Measurements from ENCODE around the gene RNF115. TPM values are rescaled to one million over a fixed set of nuclear protein-coding genes. Genes with fewer than 3 reads are reported as not detected.
"Not testable (repeated sequence)": the region's sequence is repeated elsewhere in the genome, so short reads cannot be mapped to it uniquely, and the experiment has no call there.

RNF115 gene
- total and polyA plus RNA-seq, 2 donors (not counting 3 experiments of a cell fraction or from before 2014, with no cell fraction given): 7.6 to 17.3 TPM

- no peak within 1 kb of the TSS for H3K4me3 ChIP-seq (replicated peaks in 1 of 3; ENCODE audit: insufficient read depth in 1 of 3, low read depth in 1 of 3, low read length in 3 of 3)
- BruUV-seq (replicated peaks): no TSS peak
- dilution Hi-C loops (cut with MboI; ENCODE audit: extremely low pct_ligation_motif_present, low sequenced_read_pairs): no loop called here
- no peak within 1 kb of the TSS for H2AFZ ChIP-seq (ENCODE audit: low read depth, low read length)
- FAIRE-seq (peak; percentile 8), DNase-seq (ENCODE audit: low read depth, low spot score) (no peak)
- H3K79me2 ChIP-seq (ENCODE audit: control insufficient read depth, insufficient read depth, low read length): no peaks in the 10 kb centered on the region
- H3K9me1 ChIP-seq (replicated peaks; ENCODE audit: control insufficient read depth, extremely low read depth, insufficient read depth, low read length): no peaks in the 10 kb centered on the region
- H3K9me3 ChIP-seq (replicated peaks; ENCODE audit: control insufficient read depth, insufficient read depth, low read length): no peaks in the 10 kb centered on the region
- TF ChIP-seq EZH2 (IDR thresholded peaks at IDR 0.05; ENCODE audit: borderline replicate concordance, low read depth, low read length, severe bottlenecking) (no peak), GATA2 (IDR thresholded peaks at IDR 0.05; ENCODE audit: insufficient read depth, insufficient read length, low read depth, low read length) (no peak), POLR2AphosphoS5 (IDR thresholded peaks at IDR 0.05; ENCODE audit: insufficient read depth, low read depth, low read length) (no peak), MYC (IDR thresholded peaks at IDR 0.05; ENCODE audit: low read depth, low read length) (no peak), CTCF (IDR thresholded peaks at IDR 0.05; ENCODE audit: extremely low read depth in 1 of 2, insufficient read depth in 1 of 2, low read depth in 1 of 2, low read length in 2 of 2) (no peak), POLR2A (IDR thresholded peaks at IDR 0.05; ENCODE audit: low read depth, low read length) (no peak), MAX (IDR thresholded peaks at IDR 0.05; ENCODE audit: insufficient read depth, insufficient read length) (no peak), JUN (IDR thresholded peaks at IDR 0.05; ENCODE audit: borderline replicate concordance, insufficient read depth, insufficient read length, low read depth) (no peak), FOS (IDR thresholded peaks at IDR 0.05; ENCODE audit: borderline replicate concordance, insufficient read depth, low read length) (no peak)
- H3K27me3 ChIP-seq (ENCODE audit: control insufficient read depth in 2 of 2, insufficient read depth in 2 of 2, low read length in 2 of 2): peaks cover 0 to 4% of the 10 kb centered on the region in 2 experiments
- H3K9ac ChIP-seq (replicated peaks; ENCODE audit: extremely low read depth, insufficient read depth, low read length): no peak within 1 kb of the TSS
- intact Hi-C loops (cut with micrococcal nuclease): loop anchor here (2.0 kb wide), 3 partner anchors 105 to 293 kb away; partner anchors contain the start of genes POLR3C and RNF115
- no peaks in the 10 kb centered on the region for H3K36me3 ChIP-seq (ENCODE audit: control insufficient read depth in 2 of 2, extremely low read depth in 1 of 2, insufficient read depth in 2 of 2, low read length in 2 of 2)
- CTCF ChIA-PET: interaction anchor here (1.0 to 2.2 kb wide), 5 partner anchors 11 to 27 kb away, joined by 3 to 15 read pairs (median 5); no protein-coding TSS in a partner anchor
- peaks cover 9% of the 10 kb centered on the region for H3K4me1 ChIP-seq (ENCODE audit: control insufficient read depth, extremely low read depth, insufficient read depth, low read length)
- H3K27ac ChIP-seq (ENCODE audit: insufficient read depth, low read depth, low read length): no peak within 1 kb of the TSS
- no peaks in the 10 kb centered on the region for H4K20me1 ChIP-seq (replicated peaks; ENCODE audit: control insufficient read depth, extremely low read depth, insufficient read depth, low read length)
- H3K4me2 ChIP-seq (ENCODE audit: insufficient read depth, low read length): no peak within 1 kb of the TSS
- POLR2A ChIA-PET: no interaction called here
These were observed 104.4 kb downstream of the RNF115 start, which contains the start of gene CD160 for GRCh38 chr1:145719230-145720079. Gene CD160, plus strand, starts transcription at chr1:145719499. Its CDS starts 8,829 bp downstream, at chr1:145728328.

DNA sequence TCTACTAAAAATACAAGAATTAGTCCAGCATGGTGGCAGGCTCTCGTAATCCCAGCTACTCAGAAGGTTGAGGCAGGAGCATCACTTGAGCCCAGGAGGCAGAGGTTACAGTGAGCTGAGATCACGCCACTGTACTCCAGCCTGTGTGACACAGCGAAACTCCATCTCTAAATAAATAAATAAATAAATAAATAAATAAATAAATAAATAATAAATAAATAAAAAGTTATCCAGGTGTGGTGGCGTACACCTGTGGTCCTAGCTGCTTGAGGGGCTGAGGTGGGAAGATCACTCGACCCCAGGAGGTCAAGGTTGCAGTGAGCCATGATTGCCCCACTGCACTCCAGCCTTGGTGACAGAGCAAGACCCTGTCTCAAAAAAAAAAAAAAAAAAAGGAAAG, 105.4 kb downstream of the RNF115 start:
- POLR2A ChIA-PET; H3K4me2 ChIP-seq (ENCODE audit: insufficient read depth, low read length); FAIRE-seq; H3K9ac ChIP-seq (replicated peaks; ENCODE audit: extremely low read depth, insufficient read depth, low read length); BruUV-seq (replicated peaks); dilution Hi-C loops (cut with MboI; ENCODE audit: extremely low pct_ligation_motif_present, low sequenced_read_pairs); H3K79me2 ChIP-seq (ENCODE audit: control insufficient read depth, insufficient read depth, low read length); H3K4me3 ChIP-seq (replicated peaks in 1 of 3; ENCODE audit: insufficient read depth in 1 of 3, low read depth in 1 of 3, low read length in 3 of 3); H2AFZ ChIP-seq (ENCODE audit: low read depth, low read length); H3K36me3 ChIP-seq (ENCODE audit: control insufficient read depth in 2 of 2, extremely low read depth in 1 of 2, insufficient read depth in 2 of 2, low read length in 2 of 2); H3K9me1 ChIP-seq (replicated peaks; ENCODE audit: control insufficient read depth, extremely low read depth, insufficient read depth, low read length); DNase-seq (ENCODE audit: low read depth, low spot score); CTCF ChIA-PET; H3K9me3 ChIP-seq (replicated peaks; ENCODE audit: control insufficient read depth, insufficient read depth, low read length); intact Hi-C loops (cut with micrococcal nuclease); H4K20me1 ChIP-seq (replicated peaks; ENCODE audit: control insufficient read depth, extremely low read depth, insufficient read depth, low read length); H3K27ac ChIP-seq (ENCODE audit: insufficient read depth, low read depth, low read length); H3K27me3 ChIP-seq (ENCODE audit: control insufficient read depth in 2 of 2, insufficient read depth in 2 of 2, low read length in 2 of 2); H3K4me1 ChIP-seq (ENCODE audit: control insufficient read depth, extremely low read depth, insufficient read depth, low read length): not testable (repeated sequence)
